HEK293 (cell line): Measurements from ENCODE around the gene TECPR2.

Source experiments
- BCL11A ChIP-seq: fragments of 450-650 bp; formaldehyde crosslinking; IDR thresholded peaks from 2 replicates; pipeline ENCODE4 v1.5.1; 2016; ENCODE audit warnings: low read depth, missing biosample characterization, missing genetic modification characterization
- CTCF ChIP-seq: fragments of 450-650 bp; formaldehyde crosslinking; IDR thresholded peaks from 2 replicates; pipeline ENCODE4 v1.5.1; 2016; ENCODE audit warnings: missing biosample characterization, missing genetic modification characterization
- ELK4 ChIP-seq: IDR thresholded peaks from 2 replicates; pipeline ENCODE4 v1.6.1; 2011; ENCODE audit warnings: mild to moderate bottlenecking, low read depth, low read length, borderline replicate concordance
- KLF16 ChIP-seq: fragments of 450-650 bp; formaldehyde crosslinking; IDR thresholded peaks from 2 replicates; pipeline ENCODE4 v1.5.1; 2017; ENCODE audit warnings: missing biosample characterization, missing genetic modification characterization
- MYNN ChIP-seq: fragments of 450-650 bp; formaldehyde crosslinking; IDR thresholded peaks from 2 replicates; pipeline ENCODE4 v1.5.1; 2016; ENCODE audit warnings: missing biosample characterization, missing genetic modification characterization, borderline replicate concordance
- MZF1 ChIP-seq: fragments of 450-650 bp; formaldehyde crosslinking; IDR thresholded peaks from 2 replicates; pipeline ENCODE4 v1.5.1; 2017; ENCODE audit warnings: missing biosample characterization, missing genetic modification characterization, borderline replicate concordance
- REST ChIP-seq: fragments of 450-650 bp; formaldehyde crosslinking; IDR thresholded peaks from 2 replicates; pipeline ENCODE4 v1.5.1; 2016; ENCODE audit warnings: missing biosample characterization, missing genetic modification characterization
- ZBTB8A ChIP-seq: fragments of 450-650 bp; formaldehyde crosslinking; IDR thresholded peaks from 2 replicates; pipeline ENCODE4 v1.5.1; 2016; ENCODE audit warnings: missing biosample characterization, missing genetic modification characterization
- ZNF138 ChIP-seq: fragments of 450-650 bp; formaldehyde crosslinking; IDR thresholded peaks from 2 replicates; pipeline ENCODE4 v1.5.1; 2016; ENCODE audit warnings: missing biosample characterization, missing genetic modification characterization, borderline replicate concordance

GRCh38 chr14:102544747-102545460 is 182.2 kb downstream of the TECPR2 start:
- TF ChIP-seq ELK4, result no peak
- TF ChIP-seq REST, result no peak
- TF ChIP-seq CTCF, result no peak
- no peak for TF ChIP-seq BCL11A
- no peak for TF ChIP-seq KLF16 (tag by site-specific recombination)
- no peak for TF ChIP-seq ZBTB8A (tag by site-specific recombination)
- TF ChIP-seq ZNF138 (tag by site-specific recombination), result no peak
- no peak for TF ChIP-seq MYNN (tag by site-specific recombination)
- TF ChIP-seq MZF1 (tag by site-specific recombination), result no peak
